WERI-Rb-1 (cell line): ENCODE measurements around the gene CFAP251.

Experiments used
- DNase-seq: peaks from one replicate; pipeline ENCODE4 v3.0.0-alpha.2; 2020
- H3K27ac ChIP-seq: fragments of 250-450 bp; sonication (Bioruptor Pico); 2 replicates; pipeline ENCODE4 v1.5.1; 2020; ENCODE audit warnings: mild to moderate bottlenecking, moderate library complexity
- H3K27me3 ChIP-seq: fragments of 250-450 bp; sonication (Bioruptor Pico); 2 replicates; pipeline ENCODE4 v1.5.1; 2021; ENCODE audit warnings: mild to moderate bottlenecking, low read depth, moderate library complexity; ENCODE audit not compliant: insufficient read depth, severe bottlenecking
- H3K36me3 ChIP-seq: fragments of 250-450 bp; sonication (Bioruptor Pico); 2 replicates; pipeline ENCODE4 v1.5.1; 2020; ENCODE audit warnings: mild to moderate bottlenecking, moderate library complexity
- H3K4me3 ChIP-seq: 2 replicates; pipeline ENCODE4 v1.5.1; 2011; ENCODE audit warnings: low read depth, mild to moderate bottlenecking, control low read depth, low read length
- H3K9me3 ChIP-seq: fragments of 250-450 bp; sonication (Bioruptor Pico); 2 replicates; pipeline ENCODE4 v1.5.1; 2021; ENCODE audit warnings: mild to moderate bottlenecking, moderate library complexity; ENCODE audit not compliant: severe bottlenecking
- CTCF ChIP-seq: IDR thresholded peaks from 2 replicates; pipeline ENCODE4 v1.5.1; 2011; ENCODE audit warnings: low read depth, mild to moderate bottlenecking, control low read depth, inconsistent platforms, low read length

The CFAP251 gene

DNA sequence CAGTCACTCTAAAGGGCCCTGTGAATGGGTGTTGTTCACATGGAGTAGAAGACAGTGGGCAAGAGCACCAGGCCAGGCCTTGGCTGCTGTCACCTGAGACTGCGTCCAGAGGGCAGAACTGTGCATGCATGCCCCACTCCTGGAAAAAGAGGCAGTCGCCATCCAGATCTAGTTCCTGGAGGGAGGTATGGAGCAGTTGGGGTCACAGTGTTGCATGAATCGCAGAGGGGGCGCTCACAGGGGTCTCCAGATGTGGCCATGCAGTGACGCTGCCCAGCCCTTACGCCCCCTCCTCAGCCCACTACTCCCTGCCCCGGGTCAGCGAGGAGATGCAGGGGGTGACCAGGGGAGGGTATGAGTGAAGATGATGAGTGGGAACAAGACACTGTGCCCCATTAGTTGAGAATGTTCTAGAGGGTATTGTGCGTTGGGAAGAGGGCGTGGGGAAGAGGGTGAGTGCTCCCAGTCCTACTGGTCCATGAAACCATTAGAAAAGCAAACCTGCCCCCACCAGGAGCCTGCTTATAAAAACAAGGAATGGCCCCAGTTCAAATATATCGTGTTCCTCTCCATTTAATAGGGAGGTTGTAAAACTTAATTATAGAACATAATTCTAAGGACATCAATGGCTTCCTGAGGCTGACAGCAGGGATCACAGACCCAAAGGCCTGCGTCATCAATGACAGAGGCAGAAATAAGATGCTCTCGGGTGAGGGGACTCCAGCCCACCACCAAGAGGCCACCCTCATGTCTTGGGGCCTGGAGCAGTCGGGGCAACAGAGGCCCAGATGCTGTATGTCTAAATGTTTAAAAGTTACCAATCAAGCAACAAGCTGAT is 71.1 kb downstream of the CFAP251 start:
- no peaks in the 10 kb centered on the region for H3K27me3 ChIP-seq
- DNase-seq = no peak
- no peak for TF ChIP-seq CTCF
- H3K36me3 ChIP-seq = no peaks in the 10 kb centered on the region
- H3K27ac ChIP-seq = no peak overlapping the region
- H3K9me3 ChIP-seq = no peaks in the 10 kb centered on the region
- no peak overlapping the region for H3K4me3 ChIP-seq

DNA sequence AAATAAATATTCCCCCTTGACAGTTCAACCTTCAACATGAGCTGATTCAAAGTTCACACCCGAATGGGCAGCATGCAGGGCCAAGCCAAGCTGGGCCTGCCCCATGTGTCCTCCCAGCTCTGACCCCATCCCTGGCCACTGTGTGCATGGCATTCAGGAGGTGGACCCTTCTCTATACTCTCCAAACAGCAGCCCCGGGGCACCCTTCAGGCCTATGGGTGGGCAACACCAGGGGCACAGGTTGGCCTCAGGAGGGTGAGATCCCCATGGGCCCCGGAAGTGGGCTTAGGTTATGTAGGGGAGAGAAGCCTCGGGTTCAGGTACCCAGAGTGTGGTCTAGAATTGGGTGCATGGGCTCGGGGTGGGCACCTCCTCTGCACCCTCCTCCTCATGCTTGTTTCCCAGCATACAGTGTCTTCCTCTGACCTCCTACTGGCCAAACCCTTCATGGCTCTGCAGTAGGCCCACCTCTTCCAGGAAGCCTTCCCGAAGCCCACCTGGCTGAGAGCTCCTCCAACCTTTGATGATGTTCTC is 71.8 kb downstream of the CFAP251 start:
- no peaks in the 10 kb centered on the region for H3K36me3 ChIP-seq
- no peak overlapping the region for H3K4me3 ChIP-seq
- no peaks in the 10 kb centered on the region for H3K9me3 ChIP-seq
- DNase-seq = no peak
- no peak for TF ChIP-seq CTCF
- H3K27me3 ChIP-seq = no peaks in the 10 kb centered on the region
- no peak overlapping the region for H3K27ac ChIP-seq

GRCh38 chr12:121990692-121991603 is 72.6 kb downstream of the CFAP251 start:
- Histone ChIP-seq H3K36me3 (no peaks in the 10 kb centered on the region), H3K4me3 (no peak overlapping the region), H3K27ac (no peak overlapping the region), H3K27me3 (no peaks in the 10 kb centered on the region), H3K9me3 (no peaks in the 10 kb centered on the region)
- TF ChIP-seq CTCF = no peak
- DNase-seq = no peak

- Histone ChIP-seq H3K27ac (no peak overlapping the region), H3K27me3 (no peaks in the 10 kb centered on the region), H3K4me3 (no peak overlapping the region), H3K9me3 (no peaks in the 10 kb centered on the region), H3K36me3 (no peaks in the 10 kb centered on the region)
- no peak for DNase-seq
- TF ChIP-seq CTCF = no peak
These were observed 73.9 kb downstream of the CFAP251 start for GRCh38 chr12:121992059-121992879.
